SK-N-SH (cell line): ENCODE measurements around the gene FBXO7. TPM values are rescaled to one million over a fixed set of nuclear protein-coding genes. Genes with fewer than 3 reads are reported as not detected.

Experiments used
- CTCF ChIA-PET: fragments of 300-600, 350-600 bp; formaldehyde crosslinking; extraction: SDS; loops from one replicate; lab custom pipeline; 2021; lab: Yijun Ruan, JAX
- POLR2A ChIA-PET: fragments of 350-600 bp; sonication (Branson Sonifier 250); formaldehyde crosslinking; extraction: SDS; loops from one replicate; lab custom pipeline; 2020; ENCODE audit warnings: antibody characterized with exemption, inconsistent platforms; lab: Yijun Ruan, JAX
- DNase-seq: peaks from one replicate; pipeline ENCODE4 v3.0.0; 2012
- H2AFZ ChIP-seq: fragments of 200-600 bp; sonication (generic); 2 replicates; pipeline ENCODE4 v1.8.1; 2016; ENCODE audit warnings: antibody characterized with exemption, mild to moderate bottlenecking, low read depth
- H3F3A ChIP-seq: fragments of 200-600 bp; sonication (generic); replicated peaks from 2 replicates; pipeline ENCODE3; 2016; ENCODE audit warnings: antibody characterized with exemption, mild to moderate bottlenecking; ENCODE audit not compliant: insufficient read depth
- H3K27ac ChIP-seq, 2 experiments: fragments of 200-500 bp in 1 of 2; fragments of 200-600 bp in 1 of 2; sonication (Bioruptor generic) in 1 of 2; sonication (generic), shearing (Covaris generic) in 1 of 2; 2 replicates each; pipeline versions ENCODE4 v1.5.1 to v1.6.1; 2014 to 2016; ENCODE audit warnings: low read depth in 2 of 2, inconsistent platforms in 1 of 2, low read length in 1 of 2, mild to moderate bottlenecking in 1 of 2, mixed read lengths in 1 of 2
- H3K27me3 ChIP-seq: fragments of 200-600 bp; sonication (generic), shearing (Covaris generic); 2 replicates; pipeline ENCODE4 v1.6.1; 2016; ENCODE audit warnings: mixed run types; ENCODE audit not compliant: insufficient read depth
- H3K36me3 ChIP-seq, 2 experiments: fragments of 200-500 bp in 1 of 2; fragments of 200-600 bp in 1 of 2; sonication (Bioruptor generic) in 1 of 2; sonication (generic) in 1 of 2; replicated peaks in 1 of 2; 2 replicates each; pipeline versions ENCODE3 to v1.5.1; 2014 to 2016; ENCODE audit warnings: low read length in 1 of 2, mild to moderate bottlenecking in 1 of 2; ENCODE audit not compliant: insufficient read depth in 2 of 2, control insufficient read depth in 1 of 2
- H3K4me1 ChIP-seq, 2 experiments: fragments of 200-500 bp in 1 of 2; fragments of 200-600 bp in 1 of 2; sonication (Bioruptor generic) in 1 of 2; sonication (generic), shearing (Covaris generic) in 1 of 2; 2 replicates each; pipeline versions ENCODE4 v1.5.1 to v1.6.1; 2014 to 2016; ENCODE audit warnings: low read depth in 1 of 2, low read length in 1 of 2, mixed run types in 1 of 2; ENCODE audit not compliant: insufficient read depth in 2 of 2, control insufficient read depth in 1 of 2
- H3K4me2 ChIP-seq: fragments of 200-600 bp; sonication (generic), shearing (Covaris generic); 2 replicates; pipeline ENCODE4 v1.6.1; 2017; ENCODE audit warnings: mixed run types
- H3K4me3 ChIP-seq, 2 experiments: fragments of 200-500 bp in 1 of 2; fragments of 200-600 bp in 1 of 2; sonication (Bioruptor generic) in 1 of 2; sonication (generic), shearing (Covaris generic) in 1 of 2; 2 replicates each; pipeline versions ENCODE4 v1.5.1 to v1.8.1; 2014 to 2016; ENCODE audit warnings: low read depth in 2 of 2, inconsistent platforms in 1 of 2, low read length in 1 of 2, mild to moderate bottlenecking in 1 of 2, mixed read lengths in 1 of 2, moderate library complexity in 1 of 2
- H3K79me2 ChIP-seq: fragments of 200-600 bp; sonication (generic); 2 replicates; pipeline ENCODE4 v1.8.1; 2017; ENCODE audit warnings: mild to moderate bottlenecking; ENCODE audit not compliant: insufficient read depth
- H3K9ac ChIP-seq: fragments of 200-600 bp; sonication (generic); 2 replicates; pipeline ENCODE4 v1.6.1; 2017; ENCODE audit warnings: mixed run types
- H3K9me2 ChIP-seq: fragments of 200-600 bp; sonication (generic); 2 replicates; pipeline ENCODE4 v1.6.1; 2017; ENCODE audit warnings: mixed run types
- H3K9me3 ChIP-seq: fragments of 200-600 bp; sonication (generic); 2 replicates; pipeline ENCODE4 v1.6.1; 2017; ENCODE audit warnings: mixed run types, mild to moderate bottlenecking, moderate library complexity
- H4K20me1 ChIP-seq: fragments of 200-600 bp; sonication (generic); 2 replicates; pipeline ENCODE4 v1.6.1; 2017; ENCODE audit warnings: mild to moderate bottlenecking, mixed run types; ENCODE audit not compliant: insufficient read depth
- EP300 ChIP-seq, 2 experiments: IDR thresholded peaks; 2 replicates each; pipeline versions ENCODE4 v1.4.0 to v1.6.1; 2012; ENCODE audit warnings: borderline replicate concordance in 1 of 2, low read depth in 1 of 2, low read length in 1 of 2
- FOXJ3 ChIP-seq: sonication (generic); formaldehyde crosslinking; IDR thresholded peaks from 2 replicates; pipeline ENCODE4 v1.5.1; 2020; ENCODE audit warnings: mild to moderate bottlenecking, missing genetic modification reagents
- GATA2 ChIP-seq: sonication (generic); formaldehyde crosslinking; IDR thresholded peaks from 2 replicates; pipeline ENCODE4 v1.5.0; 2020; ENCODE audit warnings: mild to moderate bottlenecking, missing genetic modification reagents
- JUND ChIP-seq: IDR thresholded peaks from 2 replicates; pipeline ENCODE4 v1.4.0; 2012
- MXI1 ChIP-seq: IDR thresholded peaks from 2 replicates; pipeline ENCODE4 v1.6.1; 2012; ENCODE audit warnings: mild to moderate bottlenecking, low read depth, low read length, improper control_type of control experiment
- NFIC ChIP-seq: IDR thresholded peaks from 2 replicates; pipeline ENCODE4 v1.4.0; 2012; ENCODE audit warnings: borderline replicate concordance
- NRF1 ChIP-seq: IDR thresholded peaks from 2 replicates; pipeline ENCODE4 v1.6.1; 2012; ENCODE audit warnings: low read depth, mild to moderate bottlenecking, low read length
- RAD21 ChIP-seq: IDR thresholded peaks from 2 replicates; pipeline ENCODE4 v1.6.1; 2012; ENCODE audit warnings: mild to moderate bottlenecking, low read length
- REST ChIP-seq: IDR thresholded peaks from 2 replicates; pipeline ENCODE4 v1.6.1; 2012; ENCODE audit warnings: mild to moderate bottlenecking, low read depth, low read length, moderate library complexity
- SIN3A ChIP-seq: IDR thresholded peaks from 2 replicates; pipeline ENCODE4 v1.6.1; 2012; ENCODE audit warnings: low read depth, mild to moderate bottlenecking, low read length, moderate library complexity, borderline replicate concordance
- TAF1 ChIP-seq: IDR thresholded peaks from 2 replicates; pipeline ENCODE4 v1.6.1; 2012; ENCODE audit warnings: low read depth, mild to moderate bottlenecking, low read length, moderate library complexity, borderline replicate concordance
- TCF12 ChIP-seq: IDR thresholded peaks from 2 replicates; pipeline ENCODE4 v1.4.0; 2012
- TEAD4 ChIP-seq: IDR thresholded peaks from 2 replicates; pipeline ENCODE4 v1.4.0; 2012; ENCODE audit warnings: mild to moderate bottlenecking, borderline replicate concordance; ENCODE audit not compliant: insufficient read depth
- USF2 ChIP-seq: fragments of 150-350 bp; IDR thresholded peaks from 2 replicates; pipeline ENCODE4 v1.6.1; 2017; ENCODE audit warnings: antibody characterized with exemption, low read length, low read depth, borderline replicate concordance
- YY1 ChIP-seq: IDR thresholded peaks from 2 replicates; pipeline ENCODE4 v1.4.0; 2012; ENCODE audit warnings: low read depth, mild to moderate bottlenecking
- WGBS: methylation state at CpG from one replicate; pipeline ENCODE4 v1.1.6; 2017; ENCODE audit warnings: low lambda C conversion rate; 5-methylcytosine and 5-hydroxymethylcytosine counted together
- polyA plus RNA-seq, 3 experiments: library from polyadenylated mRNA; depleted of rRNA; stranded (reverse); fragments of >200 nt; gene quantifications; 2 replicates each; pipeline ENCODE4 v1.2.3, GENCODE V29; 2012
- TF ChIP-seq, protein P1 (sequence below): fragments of 150-350 bp; IDR thresholded peaks from 2 replicates; pipeline ENCODE4 v1.6.1; 2016; ENCODE audit warnings: mild to moderate bottlenecking, low read depth, low read length

Gene FBXO7
- polyA plus RNA-seq, 1 of the 3 experiments (the other 2 are of a cell fraction): 77.3 TPM

GRCh38 chr22:32538521-32538920 lies 63.9 kb downstream of the FBXO7 start:
- ChIA-PET POLR2A (no interaction called here), CTCF (interaction anchor here (2.2 kb wide), 1 partner anchor 10 kb away, joined by 14 read pairs; no protein-coding TSS in a partner anchor)
- Histone ChIP-seq H3F3A (no peaks in the 10 kb centered on the region), H3K79me2 (no peaks in the 10 kb centered on the region), H3K4me1 (no peaks in the 10 kb centered on the region; a peak in 1 of 4 replicates), H4K20me1 (no peaks in the 10 kb centered on the region), H3K9me3 (no peaks in the 10 kb centered on the region)
- DNase-seq: no peak
- TF ChIP-seq, protein P1, sequence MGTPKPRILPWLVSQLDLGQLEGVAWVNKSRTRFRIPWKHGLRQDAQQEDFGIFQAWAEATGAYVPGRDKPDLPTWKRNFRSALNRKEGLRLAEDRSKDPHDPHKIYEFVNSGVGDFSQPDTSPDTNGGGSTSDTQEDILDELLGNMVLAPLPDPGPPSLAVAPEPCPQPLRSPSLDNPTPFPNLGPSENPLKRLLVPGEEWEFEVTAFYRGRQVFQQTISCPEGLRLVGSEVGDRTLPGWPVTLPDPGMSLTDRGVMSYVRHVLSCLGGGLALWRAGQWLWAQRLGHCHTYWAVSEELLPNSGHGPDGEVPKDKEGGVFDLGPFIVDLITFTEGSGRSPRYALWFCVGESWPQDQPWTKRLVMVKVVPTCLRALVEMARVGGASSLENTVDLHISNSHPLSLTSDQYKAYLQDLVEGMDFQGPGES: no peak
- TF ChIP-seq TEAD4 (no peak), MXI1 (no peak), YY1 (no peak), RAD21 (no peak), FOXJ3 (no peak), TCF12 (no peak), JUND (no peak), GATA2 (CRISPR knock-in tag) (no peak), NFIC (no peak), EP300 (IDR thresholded peaks at IDR 0.05; ENCODE audit: borderline replicate concordance in 1 of 2, low read depth in 1 of 2, low read length in 1 of 2) (no peak), NRF1 (no peak), SIN3A (no peak)
- TF ChIP-seq, all 33 proteins: peak for 0
- H3K4me2 ChIP-seq: no peak overlapping the region
- H2AFZ ChIP-seq: no peak overlapping the region
- WGBS: 78% methylated on average over 7 of the region's 7 CpGs
- H3K9ac ChIP-seq: no peak overlapping the region
- H3K4me3 ChIP-seq: no peak overlapping the region
- no peaks in the 10 kb centered on the region; the same call in 1 of the 2 replicates for H3K27me3 ChIP-seq
- H3K36me3 ChIP-seq: no peaks in the 10 kb centered on the region
- no peaks in the 10 kb centered on the region for H3K9me2 ChIP-seq
- no peak overlapping the region for H3K27ac ChIP-seq

DNA sequence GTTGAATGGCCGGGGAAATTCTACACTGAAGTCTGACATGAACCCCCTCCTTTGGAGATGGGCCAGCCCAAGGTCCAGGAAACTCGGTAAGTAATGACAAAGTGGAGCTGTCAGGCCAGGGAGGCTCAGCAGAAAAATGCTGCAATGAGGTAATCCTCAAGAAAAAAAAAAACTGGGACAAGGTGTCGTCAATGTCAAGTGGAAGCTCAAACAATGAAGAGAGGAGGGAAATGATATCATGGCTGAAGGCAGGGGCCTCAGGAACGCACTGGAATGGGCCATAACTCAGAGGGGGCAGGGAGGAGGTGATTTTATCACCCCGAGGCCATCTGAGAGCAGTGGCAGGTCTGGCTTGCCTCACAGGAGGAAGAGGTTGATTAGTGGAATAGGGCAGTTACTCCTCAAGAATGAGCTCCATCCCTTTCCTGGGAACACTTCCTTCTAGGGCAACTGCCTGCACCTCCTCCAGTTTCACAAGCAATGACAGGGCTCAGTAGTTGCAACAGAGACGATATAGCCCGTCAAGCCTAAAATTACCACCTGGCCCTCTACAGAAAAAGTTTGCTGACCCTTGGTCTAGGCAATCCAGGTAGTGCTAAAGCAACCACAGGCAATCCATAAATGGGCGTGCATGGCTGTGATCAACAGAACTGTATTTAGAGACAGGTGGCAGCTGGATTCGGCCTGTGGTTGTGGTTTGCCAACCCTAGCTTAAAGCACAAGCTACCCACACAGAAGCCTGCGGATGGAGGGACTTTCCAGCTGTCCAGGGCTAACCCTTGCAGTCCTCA lies 65.2 kb downstream of the FBXO7 start:
- Histone ChIP-seq H3K79me2 (no peaks in the 10 kb centered on the region), H3F3A (no peaks in the 10 kb centered on the region), H3K9me2 (no peaks in the 10 kb centered on the region)
- no peak for TF ChIP-seq TAF1
- TF ChIP-seq GATA2 (CRISPR knock-in tag): no peak
- TF ChIP-seq USF2: no peak
- no peak for TF ChIP-seq NFIC
- TF ChIP-seq EP300 (IDR thresholded peaks at IDR 0.05; ENCODE audit: borderline replicate concordance in 1 of 2, low read depth in 1 of 2, low read length in 1 of 2): no peak
- no peak for TF ChIP-seq MXI1
- TF ChIP-seq REST: no peak
- TF ChIP-seq, all 33 proteins: peak for 0
- Histone ChIP-seq H4K20me1 (no peaks in the 10 kb centered on the region), H3K36me3 (no peaks in the 10 kb centered on the region), H3K27me3 (no peaks in the 10 kb centered on the region; the same call in 1 of the 2 replicates), H3K4me2 (no peak overlapping the region), H3K4me1 (no peaks in the 10 kb centered on the region), H3K9me3 (no peaks in the 10 kb centered on the region), H3K9ac (no peak overlapping the region), H2AFZ (no peak overlapping the region), H3K4me3 (no peak overlapping the region), H3K27ac (no peak overlapping the region)
- 50% methylated on average over 9 of the region's 10 CpGs for WGBS
- no peak for DNase-seq
- CTCF ChIA-PET: interaction anchor here (0.7 to 2.2 kb wide), 2 partner anchors 11 to 120 kb away, joined by 3 to 14 read pairs; no protein-coding TSS in a partner anchor
- POLR2A ChIA-PET: interaction anchor here (1.1 kb wide), 1 partner anchor 10 kb away, joined by 3 read pairs; no protein-coding TSS in a partner anchor
